HG02763 (cell line): ENCODE results near the gene ELP5.

Source experiments
- ATAC-seq: cut with Tn5 transposase; IDR thresholded peaks from one replicate; pipeline ENCODE4 v1.9.1; 2021; ENCODE audit warnings: mild to moderate bottlenecking, moderate library complexity; ENCODE audit not compliant: unreplicated experiment

Gene ELP5

GRCh38 chr17:7308625-7309433 is 56.8 kb downstream of the ELP5 start:
- ATAC-seq, result no peak
